Putamen (tissue), 1 donor: ENCODE results near the gene IRX2.

Source experiments
- DNase-seq: peaks from one replicate; pipeline ENCODE4 v3.0.0-alpha.2; 2016; ENCODE audit warnings: low spot score

The IRX2 gene

GRCh38 chr5:2718115-2718514 is 33.4 kb downstream of the IRX2 start:
- DNase-seq = no peak

GRCh38 chr5:2715856-2716255 is 35.6 kb downstream of the IRX2 start:
- DNase-seq = no peak

- no peak for DNase-seq
These were observed 36.7 kb downstream of the IRX2 start for GRCh38 chr5:2714805-2715204.

GRCh38 chr5:2714026-2714425 is 37.5 kb downstream of the IRX2 start:
- no peak for DNase-seq

GRCh38 chr5:2711446-2712425 is 39.7 kb downstream of the IRX2 start:
- DNase-seq = no peak

GRCh38 chr5:2710910-2711309 is 40.6 kb downstream of the IRX2 start:
- DNase-seq = no peak

GRCh38 chr5:2709976-2710689 is 41.3 kb downstream of the IRX2 start:
- no peak for DNase-seq

- no peak for DNase-seq
These were observed 42.7 kb downstream of the IRX2 start for GRCh38 chr5:2708751-2709150.

- DNase-seq = no peak
These were observed 43.3 kb downstream of the IRX2 start for GRCh38 chr5:2708132-2708531.

GRCh38 chr5:2705861-2706260 is 45.6 kb downstream of the IRX2 start:
- no peak for DNase-seq

GRCh38 chr5:2704806-2705645 is 46.5 kb downstream of the IRX2 start:
- DNase-seq = no peak

GRCh38 chr5:2704111-2704510 is 47.4 kb downstream of the IRX2 start:
- DNase-seq = no peak

GRCh38 chr5:2703615-2704014 is 47.9 kb downstream of the IRX2 start:
- no peak for DNase-seq

GRCh38 chr5:2703041-2703440 is 48.4 kb downstream of the IRX2 start:
- DNase-seq = no peak

GRCh38 chr5:2702096-2702879 is 49.2 kb downstream of the IRX2 start:
- DNase-seq = no peak

- no peak for DNase-seq
These were observed 49.9 kb downstream of the IRX2 start for GRCh38 chr5:2701592-2701991.

- no peak for DNase-seq
These were observed 50.6 kb downstream of the IRX2 start for GRCh38 chr5:2700876-2701275.

- no peak for DNase-seq
These were observed 51.8 kb downstream of the IRX2 start for GRCh38 chr5:2699686-2700085.

- no peak for DNase-seq
These were observed 52.2 kb downstream of the IRX2 start for GRCh38 chr5:2699231-2699630.

- DNase-seq = no peak
These were observed 52.9 kb downstream of the IRX2 start for GRCh38 chr5:2698581-2698980.

- no peak for DNase-seq
These were observed 53.9 kb downstream of the IRX2 start for GRCh38 chr5:2697446-2698200.
